H9 (cell line): Measurements from ENCODE around the gene POU6F2. TPM values are rescaled to one million over a fixed set of nuclear protein-coding genes. Genes with fewer than 3 reads are reported as not detected.

Experiments
- DNase-seq: peaks from one replicate; pipeline ENCODE4 v3.0.0-alpha.2; 2017
- H2AFZ ChIP-seq: one replicate; pipeline ENCODE4 v1.6.1; 2013; ENCODE audit warnings: mild to moderate bottlenecking, low read length, control low read depth, moderate library complexity
- H2AK5ac ChIP-seq: 2 replicates; pipeline ENCODE4 v1.6.1; 2013; ENCODE audit warnings: low read length, control low read depth, mixed read lengths; ENCODE audit not compliant: insufficient read length
- H2BK120ac ChIP-seq: one replicate; pipeline ENCODE4 v1.6.1; 2013; ENCODE audit warnings: low read depth, mild to moderate bottlenecking, low read length, control low read depth, inconsistent platforms; ENCODE audit not compliant: poor library complexity, severe bottlenecking
- H2BK12ac ChIP-seq: 2 replicates; pipeline ENCODE4 v1.6.1; 2013; ENCODE audit warnings: low read length, control low read depth, mixed read lengths, low read depth; ENCODE audit not compliant: insufficient read length
- H2BK15ac ChIP-seq: 2 replicates; pipeline ENCODE4 v1.6.1; 2013; ENCODE audit warnings: low read depth, low read length, control low read depth
- H2BK20ac ChIP-seq: one replicate; pipeline ENCODE4 v1.6.1; 2013; ENCODE audit warnings: low read depth, mild to moderate bottlenecking, low read length, control low read depth, inconsistent platforms; ENCODE audit not compliant: poor library complexity, severe bottlenecking
- H2BK5ac ChIP-seq: 2 replicates; pipeline ENCODE4 v1.6.1; 2013; ENCODE audit warnings: low read length, control low read depth, mixed read lengths; ENCODE audit not compliant: insufficient read length
- H3K14ac ChIP-seq: 2 replicates; pipeline ENCODE4 v1.6.1; 2013; ENCODE audit warnings: low read length, control low read depth; ENCODE audit not compliant: insufficient read depth
- H3K18ac ChIP-seq: 2 replicates; pipeline ENCODE4 v1.6.1; 2013; ENCODE audit warnings: low read depth, mild to moderate bottlenecking, mixed read lengths, low read length, control low read depth; ENCODE audit not compliant: insufficient read length
- H3K23ac ChIP-seq: 2 replicates; pipeline ENCODE4 v1.6.1; 2013; ENCODE audit warnings: low read length, control low read depth, mixed read lengths, low read depth; ENCODE audit not compliant: insufficient read length
- H3K23me2 ChIP-seq: 2 replicates; pipeline ENCODE4 v1.6.1; 2013; ENCODE audit warnings: low read depth, mild to moderate bottlenecking, mixed read lengths, low read length, control low read depth; ENCODE audit not compliant: insufficient read length, poor library complexity, severe bottlenecking
- H3K27ac ChIP-seq: 2 replicates; pipeline ENCODE4 v1.5.1; 2013; ENCODE audit warnings: low read length, control low read depth, mixed read lengths, low read depth; ENCODE audit not compliant: insufficient read length
- H3K27me3 ChIP-seq: 2 replicates; pipeline ENCODE4 v1.6.1; 2013; ENCODE audit warnings: low read length, control low read depth, inconsistent platforms; ENCODE audit not compliant: insufficient read depth
- H3K4ac ChIP-seq: 2 replicates; pipeline ENCODE4 v1.6.1; 2013; ENCODE audit warnings: low read depth, mild to moderate bottlenecking, control low read depth, inconsistent platforms, low read length, moderate library complexity
- H3K4me1 ChIP-seq: 2 replicates; pipeline ENCODE4 v1.6.1; 2013; ENCODE audit warnings: low read length, control low read depth, inconsistent platforms; ENCODE audit not compliant: insufficient read depth
- H3K4me2 ChIP-seq: 2 replicates; pipeline ENCODE4 v1.6.1; 2013; ENCODE audit warnings: low read length, control low read depth, mixed read lengths; ENCODE audit not compliant: insufficient read length, insufficient read depth
- H3K56ac ChIP-seq: 2 replicates; pipeline ENCODE4 v1.6.1; 2013; ENCODE audit warnings: low read depth, mild to moderate bottlenecking, mixed read lengths, low read length, control low read depth; ENCODE audit not compliant: insufficient read length
- H3K79me1 ChIP-seq: 2 replicates; pipeline ENCODE4 v1.6.1; 2013; ENCODE audit warnings: low read depth, mild to moderate bottlenecking, moderate library complexity, low read length, control low read depth, inconsistent platforms; ENCODE audit not compliant: insufficient read depth, poor library complexity, severe bottlenecking
- H3K79me2 ChIP-seq: 2 replicates; pipeline ENCODE4 v1.6.1; 2013; ENCODE audit warnings: low read length, control low read depth, inconsistent platforms; ENCODE audit not compliant: insufficient read depth
- H3K9ac ChIP-seq: 2 replicates; pipeline ENCODE4 v1.6.1; 2013; ENCODE audit warnings: low read length, control low read depth, mixed read lengths; ENCODE audit not compliant: insufficient read length; ENCODE audit errors: extremely low read depth
- H3K9me3 ChIP-seq: one replicate; pipeline ENCODE4 v1.6.1; 2013; ENCODE audit warnings: low read depth, low read length, inconsistent platforms; ENCODE audit not compliant: control insufficient read depth
- H3T11ph ChIP-seq: one replicate; pipeline ENCODE4 v1.6.1; 2013; ENCODE audit warnings: mild to moderate bottlenecking, low read length, control low read depth, inconsistent platforms
- H4K20me1 ChIP-seq: one replicate; pipeline ENCODE4 v1.6.1; 2013; ENCODE audit not compliant: control insufficient read depth, insufficient read length, insufficient read depth
- H4K5ac ChIP-seq: 2 replicates; pipeline ENCODE4 v1.6.1; 2013; ENCODE audit warnings: low read depth, mild to moderate bottlenecking, mixed read lengths, low read length, control low read depth; ENCODE audit not compliant: insufficient read length
- H4K8ac ChIP-seq: replicated peaks from 2 replicates; pipeline ENCODE4 v1.6.1; 2013; ENCODE audit warnings: low read length, control low read depth, mixed read lengths, low read depth; ENCODE audit not compliant: insufficient read length
- H4K91ac ChIP-seq: 2 replicates; pipeline ENCODE4 v1.6.1; 2013; ENCODE audit warnings: low read depth, mild to moderate bottlenecking, moderate library complexity, mixed read lengths, low read length, control low read depth; ENCODE audit not compliant: insufficient read length
- H3K27ac Mint-ChIP-seq, 3 experiments: 2 replicates in 2 of 3; 3 replicates in 1 of 3; pipeline ENCODE4 v1.8.0; 2020 to 2021; ENCODE audit warnings: mixed read lengths in 3 of 3, mild to moderate bottlenecking in 1 of 3, moderate library complexity in 1 of 3
- H3K27me3 Mint-ChIP-seq: 2 replicates; pipeline ENCODE4 v1.8.0; 2021; ENCODE audit warnings: low read depth, mild to moderate bottlenecking, moderate library complexity, mixed read lengths
- H3K36me3 Mint-ChIP-seq, 3 experiments: 2 replicates in 2 of 3; 3 replicates in 1 of 3; pipeline ENCODE4 v1.8.0; 2020 to 2021; ENCODE audit warnings: low read depth in 3 of 3, mixed read lengths in 3 of 3; ENCODE audit not compliant: insufficient read depth in 1 of 3
- H3K4me1 Mint-ChIP-seq, 2 experiments: 2 replicates each; pipeline ENCODE4 v1.8.0; 2020; ENCODE audit warnings: mixed read lengths in 2 of 2
- H3K4me3 Mint-ChIP-seq, 2 experiments: 2 replicates in 1 of 2; 3 replicates in 1 of 2; pipeline ENCODE4 v1.8.0; 2020 to 2021; ENCODE audit warnings: mild to moderate bottlenecking in 2 of 2, mixed read lengths in 2 of 2, moderate library complexity in 1 of 2
- H3K9me3 Mint-ChIP-seq, 2 experiments: 2 replicates in 1 of 2; 3 replicates in 1 of 2; pipeline ENCODE4 v1.8.0; 2020; ENCODE audit warnings: mild to moderate bottlenecking in 2 of 2, mixed read lengths in 2 of 2, moderate library complexity in 1 of 2
- CTCF ChIP-seq: fragments of 200-600 bp; sonication (generic); conservative IDR thresholded peaks from 3 replicates; pipeline ENCODE4 v1.8.0; 2021; ENCODE audit warnings: antibody characterized with exemption, mild to moderate bottlenecking
- WGBS: extraction: QIAGEN DNeasy Blood & Tissue Kit; methylation state at CpG from one replicate; pipeline ENCODE4 v1.1.7; 2013; ENCODE audit warnings: missing lambda C conversion rate, low lambda C conversion rate, mixed read lengths; ENCODE audit not compliant: insufficient read length; ENCODE audit errors: extremely low coverage; 5-methylcytosine and 5-hydroxymethylcytosine counted together
- total RNA-seq: library from RNA; stranded (reverse); gene quantifications from 2 replicates; pipeline ENCODE4 v1.2.1, GENCODE V29; 2021

Gene POU6F2
- total RNA-seq, 1 experiment from 2014 or later: 1.9 TPM

DNA sequence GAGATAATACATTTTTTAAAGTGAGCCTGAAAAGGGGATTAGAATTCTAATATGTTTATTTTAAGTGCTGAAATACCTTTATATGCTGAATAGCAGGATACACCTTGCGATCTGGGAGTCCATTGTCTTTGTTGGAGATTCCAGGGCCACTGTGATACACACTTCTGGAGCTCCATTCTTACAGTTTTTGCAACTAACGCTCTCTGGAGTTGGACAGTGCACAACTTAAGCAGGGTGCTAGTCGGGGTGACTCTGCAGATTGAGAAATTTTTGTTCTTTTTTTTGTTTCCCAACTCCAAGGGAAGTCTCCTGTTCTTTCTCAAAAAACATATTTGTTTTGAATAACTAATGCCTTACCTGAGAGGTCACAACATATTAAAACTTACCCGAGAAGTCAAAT lies 23.7 kb upstream of the POU6F2 start:
- Histone ChIP-seq H2BK120ac (no peak overlapping the region), H2AFZ (no peak overlapping the region), H2BK5ac (no peak overlapping the region), H4K20me1 (no peaks in the 10 kb centered on the region), H3K4ac (no peak overlapping the region), H3K79me1 (no peaks in the 10 kb centered on the region), H3K79me2 (no peaks in the 10 kb centered on the region), H3K23me2 (no peaks in the 10 kb centered on the region), H3K14ac (no peak overlapping the region), H3K9ac (no peak overlapping the region), H3T11ph (no peak overlapping the region), H3K4me1 (no peaks in the 10 kb centered on the region), H3K27me3 (no peaks in the 10 kb centered on the region), H3K9me3 (no peaks in the 10 kb centered on the region), H4K91ac (no peak overlapping the region), H4K5ac (no peak overlapping the region), H3K4me2 (no peak overlapping the region), H2AK5ac (no peak overlapping the region), H4K8ac (no peak overlapping the region), H2BK20ac (no peak overlapping the region), H3K18ac (no peak overlapping the region), H2BK15ac (no peak overlapping the region), H3K23ac (no peak overlapping the region), H3K27ac (no peak overlapping the region), H2BK12ac (no peak overlapping the region), H3K56ac (no peak overlapping the region)
- Mint-ChIP-seq H3K4me1 (peaks cover 3 to 4% of the 10 kb centered on the region in 2 experiments), H3K27me3 (no peaks in the 10 kb centered on the region), H3K36me3 (no peaks in the 10 kb centered on the region), H3K27ac (no peak overlapping the region), H3K9me3 (no peaks in the 10 kb centered on the region), H3K4me3 (no peak overlapping the region)
- no peak for DNase-seq
- TF ChIP-seq CTCF: no peak
- no CpG with 5 or more reads among the region's 4 CpGs for WGBS
